Measurements from ENCODE around the gene CCDC63.

CCDC63 gene

GRCh38 chr12:110931315-110931728, 84.5 kb downstream of the CCDC63 start:
- H3K4me3 ChIP-seq (ENCODE audit: low read depth, low read length) = no peak overlapping the region
- no peak for DNase-seq (ENCODE audit: low read depth)
- TF ChIP-seq, protein P1, sequence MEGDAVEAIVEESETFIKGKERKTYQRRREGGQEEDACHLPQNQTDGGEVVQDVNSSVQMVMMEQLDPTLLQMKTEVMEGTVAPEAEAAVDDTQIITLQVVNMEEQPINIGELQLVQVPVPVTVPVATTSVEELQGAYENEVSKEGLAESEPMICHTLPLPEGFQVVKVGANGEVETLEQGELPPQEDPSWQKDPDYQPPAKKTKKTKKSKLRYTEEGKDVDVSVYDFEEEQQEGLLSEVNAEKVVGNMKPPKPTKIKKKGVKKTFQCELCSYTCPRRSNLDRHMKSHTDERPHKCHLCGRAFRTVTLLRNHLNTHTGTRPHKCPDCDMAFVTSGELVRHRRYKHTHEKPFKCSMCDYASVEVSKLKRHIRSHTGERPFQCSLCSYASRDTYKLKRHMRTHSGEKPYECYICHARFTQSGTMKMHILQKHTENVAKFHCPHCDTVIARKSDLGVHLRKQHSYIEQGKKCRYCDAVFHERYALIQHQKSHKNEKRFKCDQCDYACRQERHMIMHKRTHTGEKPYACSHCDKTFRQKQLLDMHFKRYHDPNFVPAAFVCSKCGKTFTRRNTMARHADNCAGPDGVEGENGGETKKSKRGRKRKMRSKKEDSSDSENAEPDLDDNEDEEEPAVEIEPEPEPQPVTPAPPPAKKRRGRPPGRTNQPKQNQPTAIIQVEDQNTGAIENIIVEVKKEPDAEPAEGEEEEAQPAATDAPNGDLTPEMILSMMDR (IDR thresholded peaks at IDR 0.05; ENCODE audit: low read depth, low read length, missing control alignments) = no peak

DNA sequence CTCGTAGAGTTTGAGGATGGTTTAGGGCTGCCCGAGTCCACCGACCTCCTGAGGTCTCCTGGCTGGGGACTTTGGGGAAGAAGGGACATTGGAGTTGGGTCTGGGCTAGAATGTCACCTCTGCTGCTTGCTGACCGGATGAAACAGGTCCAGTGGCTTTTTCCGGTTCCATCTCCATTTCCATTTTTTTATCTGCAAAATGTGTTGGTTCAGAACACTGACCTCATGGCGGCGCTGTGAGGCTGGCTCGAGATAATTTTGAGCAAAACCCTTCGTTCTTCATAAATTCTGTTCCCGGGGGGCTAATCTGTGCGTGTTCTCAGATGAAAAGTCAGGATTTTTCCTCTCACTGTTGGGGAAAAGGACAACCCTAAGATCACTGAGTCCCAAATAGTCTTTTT, 85.3 kb downstream of the CCDC63 start:
- no peak for DNase-seq (ENCODE audit: low read depth)
- no peak overlapping the region for H3K4me3 ChIP-seq (ENCODE audit: low read depth, low read length)
- TF ChIP-seq, protein P1 (IDR thresholded peaks at IDR 0.05; ENCODE audit: low read depth, low read length, missing control alignments) = peak; percentile 37

DNA sequence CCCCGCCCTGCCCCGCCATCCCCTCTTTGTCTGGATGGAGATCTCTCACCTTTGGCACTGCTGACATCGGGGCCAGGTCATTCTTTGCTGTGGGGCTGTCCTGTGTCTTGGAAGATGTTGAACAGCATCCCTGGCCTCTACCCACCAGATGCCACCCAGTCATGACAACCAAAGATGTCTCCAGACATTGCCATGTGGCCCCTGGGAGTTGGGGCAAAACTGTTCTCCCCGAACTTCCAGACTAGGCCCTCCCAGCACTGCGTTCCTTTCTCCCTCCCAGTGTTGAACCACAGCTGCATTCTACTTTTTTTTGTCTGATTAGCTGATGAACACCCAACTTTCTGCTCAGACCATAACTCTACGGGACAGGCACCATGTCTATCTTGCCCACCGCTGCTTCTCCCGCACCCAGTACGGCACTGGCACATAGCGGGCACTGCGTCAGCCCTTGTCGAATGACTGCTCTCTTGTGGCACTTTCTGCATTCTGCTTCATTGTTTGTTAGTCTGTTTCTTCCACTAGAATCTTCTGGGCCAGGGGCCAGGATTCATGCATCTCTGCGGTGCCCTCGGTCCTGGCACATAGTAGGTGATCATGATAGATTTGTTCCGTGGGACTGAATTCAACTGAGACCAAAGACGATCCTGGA, 86.7 kb downstream of the CCDC63 start:
- no peak for DNase-seq (ENCODE audit: low read depth)
- TF ChIP-seq, protein P1 (IDR thresholded peaks at IDR 0.05; ENCODE audit: low read depth, low read length, missing control alignments) = no peak
- no peak overlapping the region for H3K4me3 ChIP-seq (ENCODE audit: low read depth, low read length)

GRCh38 chr12:110934093-110934852, 87.5 kb downstream of the CCDC63 start:
- DNase-seq (ENCODE audit: low read depth) = no peak
- TF ChIP-seq, protein P1 (IDR thresholded peaks at IDR 0.05; ENCODE audit: low read depth, low read length, missing control alignments) = no peak
- no peak overlapping the region for H3K4me3 ChIP-seq (ENCODE audit: low read depth, low read length)

- TF ChIP-seq, protein P1 (IDR thresholded peaks at IDR 0.05; ENCODE audit: low read depth, low read length, missing control alignments) = no peak
- no peak overlapping the region for H3K4me3 ChIP-seq (ENCODE audit: low read depth, low read length)
- no peak for DNase-seq (ENCODE audit: low read depth)
Observed at GRCh38 chr12:110935588-110935987, 88.8 kb downstream of the CCDC63 start.

DNA sequence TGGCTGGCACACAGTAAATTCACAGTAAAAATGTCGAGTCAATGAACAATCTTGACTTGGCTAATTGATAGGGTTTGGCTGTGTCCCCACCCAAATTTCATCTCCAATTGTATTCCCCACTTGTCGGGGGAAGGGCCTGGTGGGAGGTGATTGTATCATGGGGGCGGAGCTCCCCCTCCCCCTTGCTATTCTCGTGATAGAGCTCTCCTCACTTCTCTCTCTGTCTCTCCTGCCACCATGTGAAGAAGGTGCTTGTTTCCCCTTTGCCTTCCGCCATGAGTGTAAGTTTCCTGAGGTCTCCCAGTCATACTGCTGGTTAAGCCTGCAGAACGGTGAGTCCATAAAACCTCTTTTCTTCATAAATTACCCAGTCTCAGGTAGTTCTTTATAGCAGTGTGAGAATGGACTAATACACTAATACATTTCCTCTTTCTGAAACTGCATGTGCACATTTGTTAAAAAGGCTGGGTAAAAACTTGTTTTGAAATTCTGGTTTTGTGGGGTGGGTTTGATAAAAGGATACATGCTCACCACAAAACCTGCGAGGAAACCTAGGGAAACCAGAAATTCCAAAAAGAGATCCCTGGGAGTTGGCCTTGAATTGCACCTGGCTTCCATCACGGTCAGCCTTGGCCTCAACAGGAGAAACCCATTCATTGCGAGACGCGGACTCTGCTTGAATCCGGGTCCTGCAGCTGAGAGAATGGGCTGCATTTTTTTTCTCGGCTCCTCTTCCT, 89.7 kb downstream of the CCDC63 start:
- TF ChIP-seq, protein P1 (IDR thresholded peaks at IDR 0.05; ENCODE audit: low read depth, low read length, missing control alignments) = no peak
- H3K4me3 ChIP-seq (ENCODE audit: low read depth, low read length) = no peak overlapping the region
- no peak for DNase-seq (ENCODE audit: low read depth)
